ENCODE data around the gene ABCC9. TPM values are rescaled to one million over a fixed set of nuclear protein-coding genes. Genes with fewer than 3 reads are reported as not detected.
A peak's percentile ranks its signal among the peaks of the same experiment; 100 is the strongest.

The ABCC9 gene
- total RNA-seq, 4 donors from 2014 or later, result 76.1 to 140 (median 118) TPM

DNA sequence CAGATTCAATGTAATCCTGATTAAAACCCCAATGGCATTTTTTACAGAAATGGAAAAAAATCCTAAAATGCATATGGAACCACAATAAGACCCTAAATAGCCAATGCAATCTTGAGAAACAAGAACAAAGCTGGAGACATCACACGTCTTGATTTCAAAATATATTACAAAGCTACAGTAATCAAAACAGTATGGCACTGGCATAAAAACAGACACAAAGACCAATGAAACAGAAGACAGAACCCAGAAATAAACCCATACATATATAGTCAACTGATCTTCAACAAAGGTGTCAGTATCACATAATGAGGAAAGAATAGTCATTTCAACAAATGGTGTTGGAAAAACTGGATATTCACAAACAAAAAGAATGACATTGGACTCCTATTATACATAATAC, 9.4 kb upstream of the ABCC9 start:
- no peak overlapping the region for H3K4me3 ChIP-seq
- in situ Hi-C loops (cut with MboI; ENCODE audit: low sequenced_read_pairs in 4 of 4), result no loop called here
- H3K9me3 ChIP-seq, result peaks cover 0 to 17% (median 6%) of the 10 kb centered on the region in 3 donors
- intact Hi-C loops (cut with DNase I; ENCODE audit: low total_unique reads), result no loop called here
- no peaks in the 10 kb centered on the region for H3K4me1 ChIP-seq
- DNase-seq (no peak), ATAC-seq (no peak)
- no peaks in the 10 kb centered on the region for H3K27me3 ChIP-seq
- no peaks in the 10 kb centered on the region for H3K36me3 ChIP-seq
- TF ChIP-seq, protein P1, sequence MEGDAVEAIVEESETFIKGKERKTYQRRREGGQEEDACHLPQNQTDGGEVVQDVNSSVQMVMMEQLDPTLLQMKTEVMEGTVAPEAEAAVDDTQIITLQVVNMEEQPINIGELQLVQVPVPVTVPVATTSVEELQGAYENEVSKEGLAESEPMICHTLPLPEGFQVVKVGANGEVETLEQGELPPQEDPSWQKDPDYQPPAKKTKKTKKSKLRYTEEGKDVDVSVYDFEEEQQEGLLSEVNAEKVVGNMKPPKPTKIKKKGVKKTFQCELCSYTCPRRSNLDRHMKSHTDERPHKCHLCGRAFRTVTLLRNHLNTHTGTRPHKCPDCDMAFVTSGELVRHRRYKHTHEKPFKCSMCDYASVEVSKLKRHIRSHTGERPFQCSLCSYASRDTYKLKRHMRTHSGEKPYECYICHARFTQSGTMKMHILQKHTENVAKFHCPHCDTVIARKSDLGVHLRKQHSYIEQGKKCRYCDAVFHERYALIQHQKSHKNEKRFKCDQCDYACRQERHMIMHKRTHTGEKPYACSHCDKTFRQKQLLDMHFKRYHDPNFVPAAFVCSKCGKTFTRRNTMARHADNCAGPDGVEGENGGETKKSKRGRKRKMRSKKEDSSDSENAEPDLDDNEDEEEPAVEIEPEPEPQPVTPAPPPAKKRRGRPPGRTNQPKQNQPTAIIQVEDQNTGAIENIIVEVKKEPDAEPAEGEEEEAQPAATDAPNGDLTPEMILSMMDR (IDR thresholded peaks at IDR 0.05 in 4 of 5, conservative IDR thresholded peaks at IDR 0.05 in 1 of 5), result no peak
- TF ChIP-seq POLR2A (IDR thresholded peaks at IDR 0.05), result no peak
- no peak overlapping the region for H3K27ac ChIP-seq

DNA sequence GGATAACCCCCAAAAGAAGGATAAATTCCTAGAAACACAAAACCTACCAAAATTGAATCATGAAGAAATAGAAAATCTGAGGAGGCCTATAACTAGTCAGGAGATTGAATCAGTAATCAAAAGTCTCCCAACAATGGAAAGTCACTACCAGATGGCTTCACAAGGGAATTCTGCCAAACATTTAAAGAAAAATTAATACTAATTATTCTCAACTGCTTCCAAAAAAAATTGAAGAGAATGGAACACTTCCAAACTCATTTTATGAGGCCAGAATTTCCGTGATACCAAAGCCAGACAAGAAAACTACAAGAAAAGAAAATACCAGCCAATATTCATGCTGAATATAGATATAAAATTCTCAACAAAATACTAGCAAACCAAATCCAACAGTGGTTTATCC, 7.8 kb upstream of the ABCC9 start:
- intact Hi-C loops (cut with DNase I; ENCODE audit: low total_unique reads) (no loop called here), in situ Hi-C loops (cut with MboI; ENCODE audit: low sequenced_read_pairs in 4 of 4) (no loop called here)
- ATAC-seq (no peak), DNase-seq (no peak)
- H3K27me3 ChIP-seq, result no peaks in the 10 kb centered on the region
- H3K4me1 ChIP-seq, result no peaks in the 10 kb centered on the region
- H3K36me3 ChIP-seq, result no peaks in the 10 kb centered on the region
- H3K27ac ChIP-seq, result no peak overlapping the region
- H3K4me3 ChIP-seq, result no peak overlapping the region
- peaks cover 0 to 17% (median 6%) of the 10 kb centered on the region in 3 donors for H3K9me3 ChIP-seq
- TF ChIP-seq POLR2A (IDR thresholded peaks at IDR 0.05), result no peak
- TF ChIP-seq, protein P1 (IDR thresholded peaks at IDR 0.05 in 4 of 5, conservative IDR thresholded peaks at IDR 0.05 in 1 of 5), result no peak

DNA sequence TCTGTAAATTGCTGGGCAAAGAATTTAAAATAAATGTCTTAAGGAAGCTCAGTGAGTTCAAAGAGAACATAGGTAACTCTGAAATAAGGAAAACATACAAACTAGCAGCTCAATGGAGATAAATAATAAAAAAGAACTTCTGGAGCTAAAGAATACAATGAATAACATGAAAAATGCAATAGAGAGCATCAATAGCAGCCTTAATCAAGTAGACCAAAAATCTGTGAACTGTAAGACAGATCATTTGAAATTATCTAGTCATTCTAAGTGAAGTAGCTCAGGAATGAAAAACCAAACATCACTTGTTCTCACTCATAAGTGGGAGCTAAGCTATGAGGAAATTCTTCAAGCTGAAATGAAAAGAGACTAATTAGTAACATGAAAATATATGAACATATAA, 5.8 kb upstream of the ABCC9 start:
- Histone ChIP-seq H3K36me3 (no peaks in the 10 kb centered on the region), H3K9me3 (peaks cover 0 to 17% (median 6%) of the 10 kb centered on the region in 3 donors), H3K27ac (no peak overlapping the region), H3K4me1 (peaks cover 0 to 8% of the 10 kb centered on the region in 2 donors), H3K27me3 (no peaks in the 10 kb centered on the region), H3K4me3 (no peak overlapping the region)
- no peak for TF ChIP-seq POLR2A (IDR thresholded peaks at IDR 0.05)
- TF ChIP-seq, protein P1 (IDR thresholded peaks at IDR 0.05 in 4 of 5, conservative IDR thresholded peaks at IDR 0.05 in 1 of 5), result no peak
- ATAC-seq (no peak), DNase-seq (no peak)
- in situ Hi-C loops (cut with MboI; ENCODE audit: low sequenced_read_pairs in 4 of 4) (no loop called here), intact Hi-C loops (cut with DNase I; ENCODE audit: low total_unique reads) (no loop called here)

DNA sequence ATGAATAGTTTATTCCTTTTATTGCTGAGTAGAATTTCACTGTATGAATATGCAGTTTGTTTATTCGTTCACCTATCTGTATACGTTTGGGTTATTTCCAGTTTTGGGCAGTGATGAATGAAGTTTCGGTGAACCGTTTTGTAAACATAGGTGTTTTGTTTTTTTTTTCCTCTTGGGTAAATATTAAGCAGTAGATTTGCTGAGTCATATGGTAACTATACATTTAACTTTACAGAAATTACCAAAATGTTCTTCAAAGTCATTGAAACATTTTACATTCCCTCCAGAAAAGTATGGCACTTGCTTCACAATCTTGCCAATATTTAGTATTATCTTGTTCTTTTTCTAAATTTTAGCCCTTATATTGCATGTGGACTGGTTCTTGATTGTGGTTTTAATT, 3.8 kb upstream of the ABCC9 start:
- intact Hi-C loops (cut with DNase I; ENCODE audit: low total_unique reads), result no loop called here
- Histone ChIP-seq H3K27ac (no peak overlapping the region), H3K4me3 (no peak overlapping the region), H3K27me3 (no peaks in the 10 kb centered on the region), H3K9me3 (peaks cover 0 to 9% (median 0%) of the 10 kb centered on the region in 3 donors), H3K36me3 (no peaks in the 10 kb centered on the region), H3K4me1 (peaks cover 0 to 8% of the 10 kb centered on the region in 2 donors)
- in situ Hi-C loops (cut with MboI; ENCODE audit: low sequenced_read_pairs in 4 of 4), result no loop called here
- DNase-seq (no peak), ATAC-seq (no peak)
- no peak for TF ChIP-seq POLR2A (IDR thresholded peaks at IDR 0.05)
- TF ChIP-seq, protein P1 (IDR thresholded peaks at IDR 0.05 in 4 of 5, conservative IDR thresholded peaks at IDR 0.05 in 1 of 5), result no peak

DNA sequence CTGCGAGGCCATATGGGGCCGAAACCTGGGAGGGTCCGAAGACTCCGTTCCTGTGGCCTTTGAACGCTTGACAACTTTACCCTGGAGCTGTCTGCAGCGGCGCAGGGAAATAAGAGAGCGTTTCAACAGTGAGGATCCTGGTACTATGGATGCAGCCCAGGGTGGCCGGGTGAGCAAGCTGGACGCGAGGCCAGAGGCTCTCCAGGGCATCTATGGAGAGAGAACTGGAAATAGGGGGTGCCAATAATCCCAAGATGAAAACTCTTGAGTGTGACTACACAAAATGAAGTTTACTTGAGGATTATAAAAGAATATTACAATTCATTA, 1.1 kb upstream of the ABCC9 start:
- H3K36me3 ChIP-seq, result no peaks in the 10 kb centered on the region
- H3K27me3 ChIP-seq, result no peaks in the 10 kb centered on the region
- ATAC-seq (no peak), DNase-seq (no peak)
- intact Hi-C loops (cut with DNase I; ENCODE audit: low total_unique reads), result loop anchor here (5.0 kb wide), 4 partner anchors 45 to 245 kb away; no protein-coding TSS in a partner anchor
- H3K4me1 ChIP-seq, result peaks cover 19 to 31% of the 10 kb centered on the region in 2 donors
- no peak for TF ChIP-seq POLR2A (IDR thresholded peaks at IDR 0.05)
- TF ChIP-seq, protein P1 (IDR thresholded peaks at IDR 0.05 in 4 of 5, conservative IDR thresholded peaks at IDR 0.05 in 1 of 5), result no peak
- H3K4me3 ChIP-seq, result peak overlapping the region; percentile 61 to 78 (median 70)
- peaks cover 0 to 9% (median 0%) of the 10 kb centered on the region in 3 donors for H3K9me3 ChIP-seq
- H3K27ac ChIP-seq, result peak overlapping the region; percentile 91 to 97 (median 93)
- in situ Hi-C loops (cut with MboI; ENCODE audit: low sequenced_read_pairs in 4 of 4), result no loop called here
